Activated naive CD8-positive, alpha-beta T cell (primary cell): ENCODE measurements around the gene C1QL3.

Source experiments
- H3K27ac Mint-ChIP-seq: one replicate; pipeline ENCODE4 v1.8.0; 2021; ENCODE audit warnings: mixed read lengths
- H3K27me3 Mint-ChIP-seq: one replicate; pipeline ENCODE4 v1.8.0; 2021; ENCODE audit warnings: mixed read lengths
- H3K36me3 Mint-ChIP-seq: one replicate; pipeline ENCODE4 v1.8.0; 2021; ENCODE audit warnings: mixed read lengths
- H3K4me1 Mint-ChIP-seq: one replicate; pipeline ENCODE4 v1.8.0; 2021; ENCODE audit warnings: low read depth, mixed read lengths
- H3K4me3 Mint-ChIP-seq: one replicate; pipeline ENCODE4 v1.8.0; 2021; ENCODE audit warnings: mild to moderate bottlenecking, mixed read lengths
- H3K9me3 Mint-ChIP-seq: one replicate; pipeline ENCODE4 v1.8.0; 2021; ENCODE audit warnings: low read depth, mixed read lengths

Gene C1QL3

GRCh38 chr10:16472828-16473227 is 48.9 kb downstream of the C1QL3 start:
- Mint-ChIP-seq H3K36me3 (peaks cover 10% of the 10 kb centered on the region), H3K4me1 (peaks cover 12% of the 10 kb centered on the region), H3K27ac (no peak overlapping the region), H3K9me3 (no peaks in the 10 kb centered on the region), H3K27me3 (no peaks in the 10 kb centered on the region), H3K4me3 (no peak overlapping the region)

GRCh38 chr10:16470747-16471146 is 50.9 kb downstream of the C1QL3 start:
- H3K36me3 Mint-ChIP-seq, result peaks cover 12% of the 10 kb centered on the region
- peak overlapping the region; percentile 43 for H3K27ac Mint-ChIP-seq
- peaks cover 16% of the 10 kb centered on the region for H3K4me1 Mint-ChIP-seq
- H3K4me3 Mint-ChIP-seq, result no peak overlapping the region
- no peaks in the 10 kb centered on the region for H3K27me3 Mint-ChIP-seq
- H3K9me3 Mint-ChIP-seq, result no peaks in the 10 kb centered on the region

- Mint-ChIP-seq H3K36me3 (peaks cover 21% of the 10 kb centered on the region), H3K4me3 (no peak overlapping the region), H3K27me3 (no peaks in the 10 kb centered on the region), H3K9me3 (no peaks in the 10 kb centered on the region), H3K27ac (no peak overlapping the region), H3K4me1 (peaks cover 15% of the 10 kb centered on the region)
Measured at GRCh38 chr10:16466001-16466400, 55.7 kb downstream of the C1QL3 start.
